Stimulated activated CD4-positive, alpha-beta T cell treated with anti-CD3 and anti-CD28 coated beads, TNF-alpha, amount 100 ng/mL, for 4 hours (primary cell): Measurements from ENCODE around the gene CEP250.
A peak's percentile ranks its signal among the peaks of the same experiment; 100 is the strongest.
"Not testable (repeated sequence)": the region's sequence is repeated elsewhere in the genome, so short reads cannot be mapped to it uniquely, and the experiment has no call there.

Source experiments
- DNase-seq, 3 experiments: peaks; one replicate each; pipeline ENCODE4 v3.0.0-alpha.2; 2020; ENCODE audit warnings: low read depth in 3 of 3

Gene CEP250

GRCh38 chr20:35527122-35527769 lies 71.8 kb downstream of the CEP250 start:
- DNase-seq, result no peak

GRCh38 chr20:35529552-35529951 lies 74.2 kb downstream of the CEP250 start, which contains the start of gene C20orf173:
TSS of gene C20orf173 (minus strand) at chr20:35529652. CDS start at chr20:35529373, 279 bp downstream.
- DNase-seq, result no peak

GRCh38 chr20:35539756-35540212 lies 84.4 kb downstream of the CEP250 start:
- DNase-seq, result no peak

- DNase-seq, result no peak
These were observed 85.9 kb downstream of the CEP250 start for GRCh38 chr20:35541118-35541782.

- DNase-seq, result peak; percentile 94 to 95 (median 95)
These were observed 86.6 kb downstream of the CEP250 start, which contains the start of gene ERGIC3 for GRCh38 chr20:35541783-35542662. TSS of gene ERGIC3 (plus strand) at chr20:35542078. CDS start at chr20:35542098, 20 bp downstream.

- no peak for DNase-seq
These were observed 87.6 kb downstream of the CEP250 start for GRCh38 chr20:35542990-35543389.

- DNase-seq, result no peak
These were observed 89.0 kb downstream of the CEP250 start for GRCh38 chr20:35544436-35544835.

GRCh38 chr20:35544941-35545340 lies 89.5 kb downstream of the CEP250 start:
- not testable (repeated sequence) for DNase-seq

- no peak for DNase-seq
These were observed 90.7 kb downstream of the CEP250 start for GRCh38 chr20:35546127-35546526.

GRCh38 chr20:35547329-35547728 lies 91.9 kb downstream of the CEP250 start:
- no peak for DNase-seq

GRCh38 chr20:35551503-35551902 lies 96.1 kb downstream of the CEP250 start:
- DNase-seq, result no peak

- DNase-seq, result no peak
These were observed 97.5 kb downstream of the CEP250 start for GRCh38 chr20:35552914-35553313.

- not testable (repeated sequence) for DNase-seq
These were observed 100.1 kb downstream of the CEP250 start for GRCh38 chr20:35555461-35555860.

GRCh38 chr20:35555951-35556645 lies 100.7 kb downstream of the CEP250 start:
- DNase-seq, result no peak

- no peak for DNase-seq
These were observed 101.5 kb downstream of the CEP250 start for GRCh38 chr20:35556871-35557270.

- no peak for DNase-seq
These were observed 103.1 kb downstream of the CEP250 start for GRCh38 chr20:35558451-35558850.

GRCh38 chr20:35559042-35559693 lies 103.8 kb downstream of the CEP250 start:
- no peak for DNase-seq

- DNase-seq, result no peak
These were observed 104.7 kb downstream of the CEP250 start for GRCh38 chr20:35560105-35560511.

- no peak for DNase-seq
These were observed 105.1 kb downstream of the CEP250 start for GRCh38 chr20:35560541-35560940.

- DNase-seq, result no peak
These were observed 105.9 kb downstream of the CEP250 start for GRCh38 chr20:35561268-35561667.

- DNase-seq, result no peak
These were observed 106.3 kb downstream of the CEP250 start for GRCh38 chr20:35561671-35562070.
